Activated T-helper 2 cell treated with anti-CD3 and anti-CD28 coated beads, Interferon-gamma antibody, Interleukin-2, Interleukin-4, amounts not matched to agents 10 μg/mL and 5 μg/mL and 100 μg/mL, durations not matched to agents 14 hours and 24 hours and 36 hours (primary cell): ENCODE data around the gene OPN1MW2. TPM values are rescaled to one million over a fixed set of nuclear protein-coding genes. Genes with fewer than 3 reads are reported as not detected.
"Not testable (repeated sequence)": the region's sequence is repeated elsewhere in the genome, so short reads cannot be mapped to it uniquely, and the experiment has no call there.

Experiments used
- DNase-seq: peaks from one replicate; pipeline ENCODE4 v3.0.0; 2021; ENCODE audit warnings: low spot score
- H3K27ac Mint-ChIP-seq: one replicate; pipeline ENCODE4 v1.8.0; 2021; ENCODE audit warnings: mixed read lengths
- H3K27me3 Mint-ChIP-seq: one replicate; pipeline ENCODE4 v1.8.0; 2021; ENCODE audit warnings: low read depth, mixed read lengths
- H3K36me3 Mint-ChIP-seq: one replicate; pipeline ENCODE4 v1.8.0; 2021; ENCODE audit warnings: low read depth, mixed read lengths
- H3K4me1 Mint-ChIP-seq: one replicate; pipeline ENCODE4 v1.8.0; 2021; ENCODE audit warnings: low read depth, mixed read lengths
- H3K4me3 Mint-ChIP-seq: one replicate; pipeline ENCODE4 v1.8.0; 2021; ENCODE audit warnings: low read depth, mild to moderate bottlenecking, moderate library complexity, mixed read lengths
- H3K9me3 Mint-ChIP-seq: one replicate; pipeline ENCODE4 v1.8.0; 2021; ENCODE audit warnings: mixed read lengths
- intact Hi-C: fragments of 100-400 bp; cut with micrococcal nuclease; formaldehyde crosslinking; loops from one replicate; pipeline ENCODE4 v1.15.1; 2023
- total RNA-seq: library from RNA; stranded (reverse); gene quantifications from 2 replicates; pipeline ENCODE4 v1.2.3, GENCODE V29; 2022

The OPN1MW2 gene
- total RNA-seq, 1 donor from 2014 or later = not detected

- H3K9me3 Mint-ChIP-seq, intact Hi-C loops, H3K4me3 Mint-ChIP-seq, H3K36me3 Mint-ChIP-seq, H3K4me1 Mint-ChIP-seq, DNase-seq, H3K27me3 Mint-ChIP-seq, H3K27ac Mint-ChIP-seq: not testable (repeated sequence)
Measured at GRCh38 chrX:154233620-154234019, 14.1 kb downstream of the OPN1MW2 start.

- H3K36me3 Mint-ChIP-seq, intact Hi-C loops, H3K9me3 Mint-ChIP-seq, H3K4me3 Mint-ChIP-seq, H3K27ac Mint-ChIP-seq, H3K27me3 Mint-ChIP-seq, DNase-seq, H3K4me1 Mint-ChIP-seq: not testable (repeated sequence)
Measured at GRCh38 chrX:154238939-154239559, 19.5 kb downstream of the OPN1MW2 start.

GRCh38 chrX:154239982-154240503 lies 20.5 kb downstream of the OPN1MW2 start:
- H3K9me3 Mint-ChIP-seq, DNase-seq, intact Hi-C loops, H3K27ac Mint-ChIP-seq, H3K27me3 Mint-ChIP-seq, H3K4me1 Mint-ChIP-seq, H3K36me3 Mint-ChIP-seq, H3K4me3 Mint-ChIP-seq: not testable (repeated sequence)

GRCh38 chrX:154247377-154248045 lies 28.0 kb downstream of the OPN1MW2 start:
- DNase-seq, H3K36me3 Mint-ChIP-seq, H3K4me1 Mint-ChIP-seq, intact Hi-C loops, H3K27ac Mint-ChIP-seq, H3K27me3 Mint-ChIP-seq, H3K9me3 Mint-ChIP-seq, H3K4me3 Mint-ChIP-seq: not testable (repeated sequence)

- intact Hi-C loops, DNase-seq, H3K4me1 Mint-ChIP-seq, H3K27ac Mint-ChIP-seq, H3K9me3 Mint-ChIP-seq, H3K36me3 Mint-ChIP-seq, H3K4me3 Mint-ChIP-seq, H3K27me3 Mint-ChIP-seq: not testable (repeated sequence)
Measured at GRCh38 chrX:154248076-154248475, 28.5 kb downstream of the OPN1MW2 start.

- H3K4me3 Mint-ChIP-seq, DNase-seq, intact Hi-C loops, H3K36me3 Mint-ChIP-seq, H3K4me1 Mint-ChIP-seq, H3K27ac Mint-ChIP-seq, H3K9me3 Mint-ChIP-seq, H3K27me3 Mint-ChIP-seq: not testable (repeated sequence)
Measured at GRCh38 chrX:154257282-154257681, 37.7 kb downstream of the OPN1MW2 start, which contains the start of gene OPN1MW3. Gene OPN1MW3, plus strand, starts transcription at chrX:154257582. Its CDS starts 38 bp downstream, at chrX:154257620.

GRCh38 chrX:154258711-154259110 lies 39.2 kb downstream of the OPN1MW2 start:
- not testable (repeated sequence) for H3K27me3 Mint-ChIP-seq, DNase-seq

GRCh38 chrX:154263072-154263471 lies 43.5 kb downstream of the OPN1MW2 start:
- intact Hi-C loops, DNase-seq, H3K4me1 Mint-ChIP-seq, H3K36me3 Mint-ChIP-seq, H3K27me3 Mint-ChIP-seq, H3K4me3 Mint-ChIP-seq, H3K9me3 Mint-ChIP-seq, H3K27ac Mint-ChIP-seq: not testable (repeated sequence)

More at GRCh38 chrX:154258711-154259110, 39.2 kb downstream of the OPN1MW2 start:
- H3K27ac Mint-ChIP-seq, H3K9me3 Mint-ChIP-seq, intact Hi-C loops, H3K4me3 Mint-ChIP-seq, H3K4me1 Mint-ChIP-seq, H3K36me3 Mint-ChIP-seq: not testable (repeated sequence)

- H3K27me3 Mint-ChIP-seq, DNase-seq, H3K4me1 Mint-ChIP-seq, H3K9me3 Mint-ChIP-seq, intact Hi-C loops, H3K4me3 Mint-ChIP-seq, H3K27ac Mint-ChIP-seq, H3K36me3 Mint-ChIP-seq: not testable (repeated sequence)
Measured at GRCh38 chrX:154269245-154269644, 49.7 kb downstream of the OPN1MW2 start.

Other genes with a start within 250 kb of the OPN1MW2 start
- gene HCFC1, start 247.9 kb upstream of the OPN1MW2 start, total RNA-seq = 107 and 108 TPM in 2 replicates
- 2.1 and 2.7 TPM in 2 replicates for gene TMEM187, start 247.0 kb upstream of the OPN1MW2 start, total RNA-seq
- 150 and 151 TPM in 2 replicates for gene IRAK1, start 199.9 kb upstream of the OPN1MW2 start, total RNA-seq
- gene MECP2, start 122.0 kb upstream of the OPN1MW2 start, total RNA-seq = 58.2 and 58.4 TPM in 2 replicates
- gene OPN1LW, start 75.5 kb upstream of the OPN1MW2 start, total RNA-seq = not detected in 2 replicates
- gene OPN1MW, start 37.2 kb upstream of the OPN1MW2 start, total RNA-seq = not detected in 2 replicates
- gene OPN1MW3, start 37.8 kb downstream of the OPN1MW2 start, total RNA-seq = not detected in 2 replicates
- gene TEX28, start 75.4 kb downstream of the OPN1MW2 start, total RNA-seq = not detected in 2 replicates
- 0.07 and 0.09 TPM in 2 replicates for gene TKTL1, start 76.0 kb downstream of the OPN1MW2 start, total RNA-seq
- 1,005 and 1,026 TPM in 2 replicates for gene FLNA, start 154.9 kb downstream of the OPN1MW2 start, total RNA-seq
- gene EMD, start 159.5 kb downstream of the OPN1MW2 start, total RNA-seq = 95.6 and 98.8 TPM in 2 replicates
- gene RPL10, start 178.6 kb downstream of the OPN1MW2 start, total RNA-seq = 2,692 and 2,787 TPM in 2 replicates
- gene DNASE1L1, start 189.5 kb downstream of the OPN1MW2 start, total RNA-seq = 18.1 TPM in 2 replicates
- 77.3 TPM in 2 replicates for gene TAFAZZIN, start 191.8 kb downstream of the OPN1MW2 start, total RNA-seq
- gene ATP6AP1, start 208.9 kb downstream of the OPN1MW2 start, total RNA-seq = 47.4 and 48.9 TPM in 2 replicates
- 115 and 117 TPM in 2 replicates for gene GDI1, start 217.4 kb downstream of the OPN1MW2 start, total RNA-seq
- gene FAM50A, start 224.4 kb downstream of the OPN1MW2 start, total RNA-seq = 79.6 and 84.1 TPM in 2 replicates
- gene PLXNA3, start 238.5 kb downstream of the OPN1MW2 start, total RNA-seq = 62.1 and 62.5 TPM in 2 replicates